ENCODE data around the gene HOXA7.

DNA sequence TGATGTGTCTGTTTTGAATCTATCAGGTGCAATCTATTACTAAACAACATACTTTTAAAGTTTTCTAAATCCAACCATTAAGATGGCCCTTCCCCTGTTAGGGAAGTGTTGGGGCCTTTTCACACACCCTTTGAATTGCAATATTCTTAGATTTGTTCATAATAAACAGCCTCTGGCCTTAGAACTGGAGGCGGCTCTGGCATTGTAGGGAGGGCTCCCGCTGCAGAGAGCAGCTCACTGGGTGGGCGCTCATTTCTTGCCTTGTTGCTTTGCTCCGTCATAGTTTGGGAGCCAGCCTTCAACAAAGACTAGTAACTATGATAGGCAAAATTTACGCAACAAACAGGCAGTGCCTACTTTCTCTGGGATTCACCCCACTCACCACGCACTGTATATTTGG, 21.9 kb upstream of the HOXA7 start:
- TF ChIP-seq, protein P1, sequence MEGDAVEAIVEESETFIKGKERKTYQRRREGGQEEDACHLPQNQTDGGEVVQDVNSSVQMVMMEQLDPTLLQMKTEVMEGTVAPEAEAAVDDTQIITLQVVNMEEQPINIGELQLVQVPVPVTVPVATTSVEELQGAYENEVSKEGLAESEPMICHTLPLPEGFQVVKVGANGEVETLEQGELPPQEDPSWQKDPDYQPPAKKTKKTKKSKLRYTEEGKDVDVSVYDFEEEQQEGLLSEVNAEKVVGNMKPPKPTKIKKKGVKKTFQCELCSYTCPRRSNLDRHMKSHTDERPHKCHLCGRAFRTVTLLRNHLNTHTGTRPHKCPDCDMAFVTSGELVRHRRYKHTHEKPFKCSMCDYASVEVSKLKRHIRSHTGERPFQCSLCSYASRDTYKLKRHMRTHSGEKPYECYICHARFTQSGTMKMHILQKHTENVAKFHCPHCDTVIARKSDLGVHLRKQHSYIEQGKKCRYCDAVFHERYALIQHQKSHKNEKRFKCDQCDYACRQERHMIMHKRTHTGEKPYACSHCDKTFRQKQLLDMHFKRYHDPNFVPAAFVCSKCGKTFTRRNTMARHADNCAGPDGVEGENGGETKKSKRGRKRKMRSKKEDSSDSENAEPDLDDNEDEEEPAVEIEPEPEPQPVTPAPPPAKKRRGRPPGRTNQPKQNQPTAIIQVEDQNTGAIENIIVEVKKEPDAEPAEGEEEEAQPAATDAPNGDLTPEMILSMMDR (IDR thresholded peaks at IDR 0.05; ENCODE audit: control extremely low read depth in 1 of 3, insufficient read depth in 1 of 3, low read depth in 1 of 3, low read length in 3 of 3) = no peak
- no peak for TF ChIP-seq CEBPB (IDR thresholded peaks at IDR 0.05; ENCODE audit: low read depth, low read length)
- TF ChIP-seq POLR2AphosphoS5 (IDR thresholded peaks at IDR 0.05; ENCODE audit: low read depth, low read length) = no peak
- no peak for TF ChIP-seq YY1 (IDR thresholded peaks at IDR 0.05; ENCODE audit: low read depth, low read length)
- TF ChIP-seq SP2 (IDR thresholded peaks at IDR 0.05; ENCODE audit: low read length) = no peak
- TF ChIP-seq POLR2A (IDR thresholded peaks at IDR 0.05; ENCODE audit: control extremely low read depth in 1 of 2, low read depth in 2 of 2, low read length in 2 of 2) = no peak

Data from H1 (cell line).